GM13977 (cell line): Measurements from ENCODE around the gene TTC7B.
A peak's percentile ranks its signal among the peaks of the same experiment; 100 is the strongest.
"Not testable (repeated sequence)": the region's sequence is repeated elsewhere in the genome, so short reads cannot be mapped to it uniquely, and the experiment has no call there.

Source experiments
- DNase-seq: peaks from one replicate; pipeline ENCODE4 v3.0.0; 2012; ENCODE audit warnings: low spot score
- in situ Hi-C: fragments of 300-500 bp; cut with MboI; formaldehyde crosslinking; loops from one replicate; pipeline ENCODE4 v1.12.0; 2022; ENCODE audit warnings: low sequenced_read_pairs, low pct_unique_long_range_greater_than_20kb, mixed read lengths, inconsistent platforms; ENCODE audit not compliant: unreplicated experiment
- TF ChIP-seq, protein P1 (sequence below): IDR thresholded peaks from 2 replicates; pipeline ENCODE4 v1.5.1; 2012; ENCODE audit warnings: mild to moderate bottlenecking, control low read depth; ENCODE audit not compliant: insufficient read depth; ENCODE audit errors: extremely low read depth, missing control alignments

TTC7B gene

DNA sequence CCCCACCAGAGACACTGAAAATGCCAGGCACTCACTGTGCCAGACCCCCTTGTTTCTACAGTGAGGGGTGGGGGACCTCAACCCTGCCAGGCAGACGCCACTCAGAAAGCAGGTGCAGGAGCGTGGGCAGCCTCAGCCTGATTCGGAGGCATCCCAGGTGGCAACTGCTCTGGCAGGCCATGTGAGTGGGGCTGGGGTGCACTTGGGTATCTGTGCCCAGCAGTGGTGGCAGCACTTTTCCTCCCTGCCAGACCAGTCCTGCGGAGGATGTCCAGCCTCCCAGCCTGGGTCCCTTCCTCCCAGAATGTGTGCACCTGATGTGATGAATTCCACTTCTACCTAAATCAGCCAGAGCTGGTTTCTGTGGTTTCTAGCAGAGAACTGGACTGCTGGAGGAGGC is 13.4 kb upstream of the TTC7B start:
- TF ChIP-seq, protein P1, sequence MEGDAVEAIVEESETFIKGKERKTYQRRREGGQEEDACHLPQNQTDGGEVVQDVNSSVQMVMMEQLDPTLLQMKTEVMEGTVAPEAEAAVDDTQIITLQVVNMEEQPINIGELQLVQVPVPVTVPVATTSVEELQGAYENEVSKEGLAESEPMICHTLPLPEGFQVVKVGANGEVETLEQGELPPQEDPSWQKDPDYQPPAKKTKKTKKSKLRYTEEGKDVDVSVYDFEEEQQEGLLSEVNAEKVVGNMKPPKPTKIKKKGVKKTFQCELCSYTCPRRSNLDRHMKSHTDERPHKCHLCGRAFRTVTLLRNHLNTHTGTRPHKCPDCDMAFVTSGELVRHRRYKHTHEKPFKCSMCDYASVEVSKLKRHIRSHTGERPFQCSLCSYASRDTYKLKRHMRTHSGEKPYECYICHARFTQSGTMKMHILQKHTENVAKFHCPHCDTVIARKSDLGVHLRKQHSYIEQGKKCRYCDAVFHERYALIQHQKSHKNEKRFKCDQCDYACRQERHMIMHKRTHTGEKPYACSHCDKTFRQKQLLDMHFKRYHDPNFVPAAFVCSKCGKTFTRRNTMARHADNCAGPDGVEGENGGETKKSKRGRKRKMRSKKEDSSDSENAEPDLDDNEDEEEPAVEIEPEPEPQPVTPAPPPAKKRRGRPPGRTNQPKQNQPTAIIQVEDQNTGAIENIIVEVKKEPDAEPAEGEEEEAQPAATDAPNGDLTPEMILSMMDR: no peak
- in situ Hi-C loops: no loop called here

DNA sequence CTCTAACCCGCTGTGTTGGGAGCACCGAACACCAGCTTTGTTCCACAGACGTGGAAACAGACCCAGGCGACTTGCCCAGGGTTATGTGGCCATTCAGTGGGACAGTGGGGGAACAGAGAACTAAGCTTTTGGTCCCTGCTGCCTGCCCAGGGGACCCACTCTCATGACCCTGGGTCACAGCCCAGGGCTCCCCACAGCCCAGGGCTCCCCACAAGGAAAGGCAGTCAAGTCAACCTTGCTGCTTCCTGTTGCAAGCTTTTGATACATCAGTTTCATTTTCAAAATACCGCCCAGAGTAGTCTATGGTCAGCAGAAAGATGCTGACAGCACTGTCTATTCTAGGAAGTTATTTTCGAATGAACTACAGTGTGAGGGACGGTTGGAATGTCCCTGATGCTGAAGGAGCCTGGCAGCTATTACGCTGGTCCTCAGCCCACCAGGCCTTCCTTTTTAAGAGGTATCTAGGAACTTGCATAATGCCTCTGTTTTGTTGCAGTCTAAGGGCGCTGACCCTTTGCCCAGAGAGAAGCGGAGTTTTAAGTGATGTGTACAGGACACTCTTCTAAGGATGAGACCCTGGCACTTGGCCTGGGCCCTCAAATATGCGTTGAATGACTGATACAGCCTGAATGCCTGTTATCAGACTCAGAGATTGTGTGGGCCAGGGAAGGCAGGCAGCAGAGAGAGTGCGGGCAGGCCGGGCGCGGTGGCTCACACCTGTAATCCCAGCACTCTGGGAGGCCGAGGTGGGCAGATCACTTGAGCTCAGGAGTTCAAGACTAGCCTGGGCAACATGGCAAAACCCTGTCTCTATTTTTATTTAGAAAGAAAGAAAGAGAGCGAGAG is 12.6 kb upstream of the TTC7B start:
- DNase-seq: peak; percentile 69
- in situ Hi-C loops: no loop called here
- TF ChIP-seq, protein P1: no peak

More for the DNA sequence above, 13.4 kb upstream of the TTC7B start:
- no peak for DNase-seq

DNA sequence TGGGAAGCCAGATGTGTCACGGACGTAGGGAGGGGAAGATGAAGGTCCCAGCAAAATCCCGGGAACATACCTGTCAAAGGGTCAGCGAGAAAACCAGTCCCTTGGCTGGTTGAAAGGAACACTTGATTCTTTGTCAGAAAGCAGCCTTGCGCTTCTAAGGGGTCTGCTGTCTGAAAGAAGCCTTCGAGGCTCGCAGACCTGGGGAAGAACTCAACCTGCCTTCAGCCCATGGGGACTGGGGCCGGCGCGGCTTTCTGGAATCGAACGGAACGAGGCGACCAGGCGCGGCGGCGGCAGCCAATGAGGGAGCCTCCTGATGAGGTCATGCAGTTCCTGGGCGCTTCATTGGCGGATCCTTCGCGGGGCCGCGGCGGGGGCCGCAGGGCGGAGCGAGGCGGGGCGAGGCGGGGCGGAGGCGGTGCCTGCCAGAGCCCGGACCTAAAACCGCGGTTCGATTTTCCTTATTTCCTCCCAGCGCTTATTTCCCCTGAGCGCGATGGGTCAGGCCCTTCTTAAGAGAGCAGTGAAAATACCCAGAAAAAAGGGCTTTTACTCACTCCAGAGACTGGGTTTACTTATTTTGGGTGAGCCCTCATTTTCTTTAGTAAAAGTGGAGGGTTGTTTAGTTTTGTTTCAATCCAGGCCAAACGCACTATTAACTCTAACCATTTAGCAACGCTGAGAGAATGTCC is 11.8 kb upstream of the TTC7B start:
- peak; percentile 95 for DNase-seq
- in situ Hi-C loops: no loop called here
- TF ChIP-seq, protein P1: no peak

DNA sequence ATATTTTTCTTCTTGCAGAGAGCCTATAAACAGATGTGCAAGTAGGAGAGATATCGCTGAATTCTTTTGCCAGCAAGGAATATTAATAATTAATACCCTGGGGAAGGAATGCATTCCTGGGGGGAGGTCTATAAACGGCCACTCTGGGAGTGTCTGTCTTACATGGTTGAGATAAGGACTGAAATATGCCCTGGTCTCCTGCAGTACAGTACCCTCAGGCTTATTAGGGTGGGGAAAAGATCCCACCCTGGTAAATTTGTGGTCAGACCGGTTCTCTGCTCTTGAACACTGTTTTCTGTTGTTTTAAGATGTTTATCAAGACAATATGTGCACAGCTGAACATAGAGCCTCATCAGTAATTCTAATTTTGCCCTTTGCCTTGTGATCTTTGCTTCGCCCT is 7.3 kb upstream of the TTC7B start:
- in situ Hi-C loops, DNase-seq: not testable (repeated sequence)

DNA sequence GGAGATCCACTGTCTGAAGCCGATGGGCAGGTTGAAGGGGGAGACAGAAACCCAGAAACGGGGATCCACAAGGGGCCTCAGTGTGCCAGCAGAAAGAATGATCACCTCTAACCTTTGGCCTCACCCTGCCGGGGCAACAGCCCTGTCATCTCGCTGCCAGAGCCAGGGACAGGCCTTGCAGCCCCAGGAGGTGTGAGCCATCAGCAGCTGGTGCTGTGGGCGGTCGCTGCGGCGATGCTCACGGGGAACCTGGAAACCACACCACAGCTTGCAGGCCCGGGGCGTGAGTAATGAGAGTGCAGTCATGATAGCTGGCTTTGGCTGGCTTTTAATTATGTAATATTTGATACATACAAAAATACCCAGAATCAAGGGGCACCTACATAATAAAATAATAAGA is 4.7 kb upstream of the TTC7B start:
- DNase-seq: peak; percentile 74
- TF ChIP-seq, protein P1: no peak
- in situ Hi-C loops: no loop called here

DNA sequence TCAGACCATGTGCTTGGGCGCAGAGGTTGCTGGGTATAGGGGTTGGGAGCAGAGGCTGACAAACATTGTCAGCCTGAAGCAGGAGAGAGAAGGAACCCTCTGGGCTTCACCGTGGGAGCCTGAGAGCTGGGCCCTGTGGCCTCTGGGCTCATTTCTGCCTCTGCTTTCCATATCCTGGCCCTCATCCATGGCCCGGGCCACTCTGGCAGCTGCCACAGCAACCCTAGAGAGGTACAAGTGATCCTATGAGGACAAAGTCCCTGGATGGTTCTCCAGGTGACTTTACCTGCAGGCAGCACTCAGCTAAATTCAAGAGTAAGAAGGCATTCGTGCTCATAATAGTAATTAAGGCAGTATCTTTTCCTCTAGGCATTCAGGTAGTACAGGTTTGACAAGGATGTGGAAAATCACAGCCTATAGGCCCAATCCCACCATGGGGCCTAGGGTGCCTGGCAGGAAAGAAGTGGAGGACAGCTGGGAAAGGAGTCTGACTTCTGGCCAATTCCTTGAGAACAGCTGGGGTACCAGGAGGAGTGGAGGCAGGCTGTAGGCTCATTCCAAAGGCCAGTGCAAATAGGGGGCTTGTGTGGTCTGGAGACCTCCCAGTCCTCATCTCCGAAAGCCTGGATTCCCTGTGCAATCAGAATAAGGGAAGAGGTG is 3.6 kb upstream of the TTC7B start:
- no peak for DNase-seq
- TF ChIP-seq, protein P1: no peak
- in situ Hi-C loops: no loop called here
